LNCAP (cell line): ENCODE data around the gene ELMO1.

Experiments used
- TF ChIP-seq, protein P1 (sequence below): fragments of 450-650 bp; IDR thresholded peaks from 2 replicates; pipeline ENCODE4 v1.5.1; 2017; ENCODE audit warnings: mild to moderate bottlenecking

ELMO1 gene

DNA sequence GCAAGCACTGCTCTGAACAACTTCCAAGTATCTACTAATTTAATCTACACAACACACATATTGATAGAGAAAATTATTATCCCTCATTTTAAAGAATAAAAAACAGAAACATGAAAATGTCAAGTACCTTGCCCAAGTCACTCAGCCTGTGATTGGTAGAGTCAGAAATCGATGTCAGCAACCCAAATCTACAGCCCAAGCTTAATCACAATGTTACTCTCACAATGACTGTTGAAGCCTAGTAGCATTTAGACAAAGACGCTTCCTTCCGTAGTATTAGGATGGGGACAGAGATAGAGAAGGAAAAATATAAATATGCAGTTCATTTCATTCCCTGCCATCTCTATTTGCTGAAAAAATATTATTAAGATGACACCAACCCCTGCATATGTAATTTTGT lies 242.5 kb downstream of the ELMO1 start:
- TF ChIP-seq, protein P1, sequence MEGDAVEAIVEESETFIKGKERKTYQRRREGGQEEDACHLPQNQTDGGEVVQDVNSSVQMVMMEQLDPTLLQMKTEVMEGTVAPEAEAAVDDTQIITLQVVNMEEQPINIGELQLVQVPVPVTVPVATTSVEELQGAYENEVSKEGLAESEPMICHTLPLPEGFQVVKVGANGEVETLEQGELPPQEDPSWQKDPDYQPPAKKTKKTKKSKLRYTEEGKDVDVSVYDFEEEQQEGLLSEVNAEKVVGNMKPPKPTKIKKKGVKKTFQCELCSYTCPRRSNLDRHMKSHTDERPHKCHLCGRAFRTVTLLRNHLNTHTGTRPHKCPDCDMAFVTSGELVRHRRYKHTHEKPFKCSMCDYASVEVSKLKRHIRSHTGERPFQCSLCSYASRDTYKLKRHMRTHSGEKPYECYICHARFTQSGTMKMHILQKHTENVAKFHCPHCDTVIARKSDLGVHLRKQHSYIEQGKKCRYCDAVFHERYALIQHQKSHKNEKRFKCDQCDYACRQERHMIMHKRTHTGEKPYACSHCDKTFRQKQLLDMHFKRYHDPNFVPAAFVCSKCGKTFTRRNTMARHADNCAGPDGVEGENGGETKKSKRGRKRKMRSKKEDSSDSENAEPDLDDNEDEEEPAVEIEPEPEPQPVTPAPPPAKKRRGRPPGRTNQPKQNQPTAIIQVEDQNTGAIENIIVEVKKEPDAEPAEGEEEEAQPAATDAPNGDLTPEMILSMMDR = no peak

DNA sequence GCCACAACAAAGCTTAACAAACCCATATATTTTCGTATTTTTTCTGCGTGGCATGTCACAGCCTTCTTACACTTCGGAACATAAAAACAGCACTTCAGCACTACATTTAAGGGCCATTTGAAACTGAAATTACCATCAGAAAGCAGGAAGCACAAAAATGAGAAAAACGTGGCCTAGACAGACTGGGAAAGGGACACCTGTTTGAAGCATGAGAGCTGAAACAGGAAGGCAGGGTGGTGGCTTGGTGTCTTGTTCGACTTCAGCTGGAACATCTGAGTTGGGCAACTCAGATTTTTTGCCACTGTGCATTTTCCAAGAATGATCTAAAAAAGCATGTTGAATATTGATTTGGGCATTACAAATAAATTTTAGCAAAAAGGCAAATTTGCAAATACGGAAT lies 243.2 kb downstream of the ELMO1 start:
- TF ChIP-seq, protein P1 = no peak

DNA sequence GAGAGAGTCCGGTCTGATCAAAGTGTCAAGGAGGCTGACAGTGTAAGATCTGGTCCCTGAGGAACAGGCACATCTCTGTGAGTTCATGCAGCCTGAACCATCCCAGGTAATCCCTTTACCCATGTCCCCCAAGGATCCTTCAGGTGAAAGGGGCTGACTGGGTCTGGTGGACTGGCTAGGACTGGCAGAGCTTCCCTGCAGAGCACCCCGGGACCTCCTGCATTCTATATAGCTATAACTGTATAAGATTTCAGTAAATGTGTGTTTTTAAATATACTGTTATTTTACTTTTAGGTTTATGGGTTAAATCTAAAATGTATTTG lies 246.8 kb downstream of the ELMO1 start:
- TF ChIP-seq, protein P1 = no peak; the same call in 1 of the 2 replicates

DNA sequence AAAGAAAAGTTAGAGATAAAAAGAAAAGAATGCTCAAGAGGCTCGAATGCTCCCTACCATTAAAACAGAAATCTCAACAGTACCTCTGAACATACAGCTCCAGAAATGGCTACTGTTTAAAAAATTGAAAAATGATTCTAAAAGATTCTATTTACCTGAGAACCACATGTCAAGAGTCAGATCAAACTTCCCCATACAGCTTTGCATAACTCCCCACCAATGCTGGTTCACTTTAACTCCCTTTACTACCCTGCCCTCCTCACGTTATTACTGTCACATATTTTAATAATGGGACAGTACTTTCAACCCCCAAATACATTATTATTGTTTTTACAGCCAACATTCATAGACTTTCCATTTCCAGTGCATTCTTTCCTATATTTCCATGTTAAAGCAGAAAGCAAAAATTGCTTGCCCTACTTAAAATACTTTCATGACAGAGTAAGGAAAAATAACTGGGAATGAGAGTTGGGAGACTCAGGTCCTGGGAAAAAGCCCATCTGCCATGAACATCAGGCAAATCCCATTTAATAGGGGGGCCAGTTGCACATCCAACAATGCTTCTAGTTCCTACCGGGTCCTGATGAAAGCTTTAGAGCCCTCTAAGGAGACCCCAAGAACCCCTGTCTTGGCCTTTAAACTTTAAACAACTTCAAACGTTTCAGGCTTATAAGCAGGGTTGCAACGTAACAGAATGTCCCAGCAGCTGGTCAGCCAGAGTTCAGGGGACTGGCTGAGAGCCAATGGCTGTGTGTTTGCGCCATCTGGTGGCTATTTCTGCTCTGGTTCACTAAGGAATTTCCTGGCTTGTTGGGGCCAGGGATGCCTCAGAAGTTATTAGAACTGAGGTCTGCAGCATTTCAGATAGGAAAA lies 247.4 kb downstream of the ELMO1 start:
- TF ChIP-seq, protein P1 = peak; percentile 80

DNA sequence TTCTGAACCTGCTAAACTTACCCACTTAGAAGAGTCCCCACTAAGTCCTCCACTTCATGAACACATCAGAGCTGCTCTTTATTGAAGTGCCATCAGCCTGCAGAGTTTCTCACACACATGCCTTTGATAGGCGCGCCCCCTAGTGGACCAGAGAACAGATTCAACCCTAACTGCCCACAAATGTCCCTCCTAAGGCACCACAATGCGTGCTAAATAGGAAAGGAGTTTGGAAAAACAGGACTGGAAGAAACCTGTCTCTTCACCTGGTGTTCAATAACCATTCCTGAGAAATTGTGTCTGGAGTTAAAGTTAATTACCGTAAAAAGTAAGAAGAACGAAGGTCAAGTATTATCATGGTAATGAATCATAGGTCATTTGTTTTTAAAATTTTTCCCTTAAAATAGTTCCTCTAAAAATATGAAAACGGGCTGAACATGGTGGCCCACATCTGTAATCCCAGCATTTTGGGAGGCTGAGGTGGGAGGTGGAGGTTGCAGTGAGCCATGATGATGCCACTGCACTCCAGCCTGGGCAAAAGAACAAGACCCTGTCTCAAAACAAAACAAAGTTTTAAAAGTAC lies 249.7 kb downstream of the ELMO1 start:
- TF ChIP-seq, protein P1 = peak; percentile 89

DNA sequence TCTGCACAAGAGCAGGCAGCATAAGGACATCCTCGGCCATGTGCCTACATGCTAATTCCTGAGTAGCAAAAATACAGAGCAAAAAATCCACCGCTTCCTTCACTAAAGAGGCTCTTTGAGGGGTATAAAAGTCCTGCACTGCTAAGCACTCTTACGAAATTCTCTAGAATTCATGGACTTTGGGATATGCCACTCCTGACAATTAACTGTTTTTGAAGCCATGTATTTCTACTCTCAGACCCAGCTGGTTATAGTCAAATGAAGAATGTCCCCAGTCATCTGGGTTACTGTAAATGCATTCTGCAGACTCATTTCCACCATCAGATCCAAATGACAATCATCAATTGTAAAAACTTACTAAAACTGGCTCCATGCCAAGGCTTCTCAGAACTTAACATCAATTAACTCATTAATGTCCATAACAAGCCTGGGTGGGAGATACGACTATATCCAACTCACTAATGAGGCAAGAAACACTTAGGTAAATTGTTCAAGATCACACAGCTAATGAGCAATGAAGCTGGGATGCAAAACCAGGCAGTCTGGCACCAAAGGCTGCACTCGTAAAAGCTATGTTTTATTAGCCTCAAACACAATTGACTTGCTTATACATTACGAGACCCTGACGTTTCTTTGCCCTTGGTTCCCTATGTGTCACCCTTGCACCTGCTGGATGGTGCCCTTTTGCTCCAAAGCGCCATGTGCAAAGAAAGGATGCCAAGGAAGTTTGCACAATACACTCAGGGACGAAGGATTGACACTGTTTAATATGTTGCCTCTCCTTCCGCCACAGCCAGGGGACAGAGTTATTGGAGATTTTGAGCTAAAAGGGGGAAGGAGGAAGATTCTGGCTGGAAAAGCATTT lies 250.4 kb downstream of the ELMO1 start:
- TF ChIP-seq, protein P1 = no peak

DNA sequence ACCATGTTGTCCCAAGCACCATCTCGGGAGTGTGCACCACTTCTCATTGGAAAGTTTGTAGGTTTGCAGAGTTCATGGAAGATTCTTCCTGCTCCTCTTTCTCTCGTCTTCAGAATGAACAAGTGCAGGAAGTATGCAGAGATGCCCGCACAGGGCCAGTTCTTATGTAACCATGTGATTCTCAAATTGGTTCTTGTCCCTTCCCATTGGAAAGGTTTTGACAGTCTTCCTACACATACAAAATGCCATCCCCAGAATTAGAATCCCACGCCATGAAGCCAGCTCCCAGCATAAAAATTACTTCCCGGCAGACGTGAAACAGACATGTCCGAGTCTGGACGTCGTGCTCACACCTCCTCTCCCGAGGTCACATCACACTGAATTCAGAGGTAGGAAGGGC lies 251.6 kb downstream of the ELMO1 start:
- TF ChIP-seq, protein P1 = no peak
